ENCODE results near the gene UQCC2.

The UQCC2 gene

GRCh38 chr6:33671744-33672072, 39.8 kb downstream of the UQCC2 start:
- no peak for DNase-seq

DNA sequence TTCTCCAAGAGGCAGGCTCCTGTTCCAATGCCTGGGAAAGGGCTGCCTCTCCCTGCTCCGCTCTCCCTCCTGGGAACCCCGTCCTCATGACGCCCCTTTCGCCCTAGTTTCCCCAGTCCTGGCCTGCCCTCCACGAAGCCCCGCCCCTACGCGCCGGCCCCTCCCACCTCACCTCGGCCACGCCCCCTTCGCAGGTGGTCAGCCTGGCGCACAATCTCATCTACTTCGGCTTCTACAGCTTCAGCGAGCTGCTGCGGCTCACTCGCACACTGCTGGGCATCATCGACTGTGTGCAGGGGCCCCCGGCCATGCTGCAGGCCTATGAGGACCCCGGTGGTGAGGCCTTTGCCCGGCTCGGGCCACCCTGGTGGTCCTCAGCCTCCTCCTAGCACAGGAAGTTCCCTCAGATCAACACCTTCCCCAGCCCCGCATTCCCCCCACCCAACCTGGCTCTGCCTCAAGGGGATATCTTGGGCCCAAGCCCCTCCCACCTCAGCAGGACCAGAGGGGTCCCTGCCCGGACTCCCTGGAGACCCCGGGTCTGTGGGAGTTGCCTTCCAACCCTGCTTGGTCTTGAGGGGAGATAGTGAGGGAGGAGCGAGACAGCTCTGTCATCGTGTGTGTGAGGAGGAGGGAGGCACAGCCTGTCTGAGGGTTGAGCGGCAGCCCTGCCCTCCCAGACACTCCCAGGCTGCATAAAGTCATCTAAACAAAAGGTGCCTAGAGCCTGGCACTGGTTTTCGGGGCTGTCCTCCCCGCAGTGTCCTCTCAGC, 40.3 kb downstream of the UQCC2 start:
- no peak for DNase-seq

GRCh38 chr6:33670086-33670660, 41.3 kb downstream of the UQCC2 start:
- DNase-seq: no peak

DNA sequence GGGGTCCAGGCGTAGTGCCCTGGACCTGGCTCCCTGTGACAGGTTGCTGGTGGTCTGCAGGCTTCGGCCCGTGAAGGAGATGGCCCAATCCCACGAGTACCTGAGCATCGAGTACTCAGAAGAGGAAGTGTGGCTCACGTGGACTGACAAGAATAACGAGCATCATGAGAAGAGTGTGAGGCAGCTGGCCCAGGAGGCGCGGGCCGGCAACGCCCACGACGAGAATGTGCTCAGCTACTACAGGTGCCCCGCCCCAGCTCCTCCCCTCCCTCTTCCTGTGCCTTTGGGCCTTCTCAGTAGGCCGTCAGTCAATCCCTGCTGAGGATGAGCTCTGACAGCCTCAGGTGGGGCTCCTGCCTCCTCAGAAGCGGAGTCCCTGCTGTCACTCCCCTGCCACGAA, 42.6 kb downstream of the UQCC2 start:
- no peak for DNase-seq

DNA sequence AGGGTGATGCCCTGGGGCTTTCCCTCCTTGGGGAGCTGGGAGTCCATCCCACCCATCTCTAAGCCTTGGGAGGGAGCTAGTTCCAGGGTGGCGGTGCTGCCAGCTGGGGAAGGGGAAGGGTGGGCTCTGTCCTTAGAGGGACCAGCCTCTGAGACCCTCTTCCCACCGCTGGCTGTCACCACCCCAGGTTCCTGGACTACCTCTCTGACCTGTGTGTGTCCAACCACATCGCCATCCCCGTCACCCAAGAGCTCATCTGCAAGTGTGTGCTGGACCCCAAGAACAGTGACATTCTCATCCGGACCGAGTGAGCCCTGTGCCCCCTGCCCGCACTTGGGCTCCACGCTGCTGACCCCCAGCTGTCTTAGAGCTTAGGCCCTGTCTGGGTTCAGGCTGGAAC, 43.2 kb downstream of the UQCC2 start:
- no peak for DNase-seq

- DNase-seq: no peak
Measured at GRCh38 chr6:33667776-33668175, 43.7 kb downstream of the UQCC2 start.

- DNase-seq: no peak
Measured at GRCh38 chr6:33667072-33667471, 44.4 kb downstream of the UQCC2 start.

- no peak for DNase-seq
Measured at GRCh38 chr6:33665957-33666356, 45.5 kb downstream of the UQCC2 start.

DNA sequence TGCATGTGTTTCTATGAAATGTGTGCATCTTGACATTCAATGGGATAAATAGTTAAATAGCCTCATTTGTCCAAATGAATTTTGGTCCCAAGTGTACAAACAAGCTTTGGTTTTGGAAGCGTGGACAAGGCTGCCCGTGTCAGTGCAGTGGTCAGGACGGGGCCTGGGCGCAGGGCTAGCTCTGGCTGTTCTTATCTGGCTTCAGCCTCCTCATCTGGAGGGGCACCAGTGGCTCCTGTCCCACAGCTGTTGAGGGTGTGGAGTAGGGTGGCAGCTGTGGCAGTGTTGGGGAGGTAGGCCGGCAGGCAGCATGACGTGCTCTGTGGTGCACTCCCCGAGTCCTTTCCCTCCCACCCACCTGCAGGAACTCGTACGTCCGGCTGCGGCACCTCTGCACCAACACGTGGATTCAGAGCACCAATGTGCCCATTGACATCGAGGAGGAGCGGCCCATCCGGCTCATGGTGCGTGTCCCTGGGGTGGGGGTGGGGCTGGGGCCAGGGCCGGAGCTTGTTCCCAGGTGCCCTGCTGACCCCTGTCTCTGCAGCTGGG, 46.9 kb downstream of the UQCC2 start:
- DNase-seq: no peak

DNA sequence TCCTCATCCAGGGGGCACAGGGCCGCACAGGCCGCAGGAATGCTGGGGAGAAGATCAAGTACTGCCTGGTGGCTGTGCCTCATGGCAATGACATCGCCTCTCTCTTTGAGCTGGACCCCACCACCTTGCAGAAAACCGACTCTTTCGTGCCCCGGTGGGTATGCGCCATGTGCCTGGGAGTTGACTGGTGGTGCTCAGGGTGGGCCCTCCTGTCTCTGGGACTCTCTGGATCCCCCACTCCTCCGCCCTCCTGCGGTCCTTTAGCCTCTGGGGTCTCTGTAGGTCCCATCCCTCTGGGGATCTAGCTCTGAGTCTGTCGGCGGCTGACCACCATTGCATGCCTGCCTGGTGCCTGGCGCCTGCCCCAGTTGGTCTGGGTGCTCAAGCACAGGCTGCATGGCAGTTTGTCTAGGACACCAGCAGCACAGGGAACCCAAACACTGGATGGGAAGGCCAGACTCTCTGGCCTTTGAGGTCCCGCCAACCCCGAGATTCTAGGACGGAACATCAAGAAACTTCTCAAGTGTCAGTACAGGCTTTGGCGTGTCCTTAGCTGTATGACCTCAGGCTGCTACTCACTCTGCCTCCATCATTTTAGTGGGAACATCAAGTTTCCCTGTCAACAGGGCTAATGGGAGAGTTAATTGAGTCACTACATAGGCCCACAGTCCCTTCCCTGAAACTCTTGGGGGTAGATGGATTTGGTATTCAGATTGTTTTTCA, 47.6 kb downstream of the UQCC2 start:
- no peak for DNase-seq

GRCh38 chr6:33663028-33663427, 48.5 kb downstream of the UQCC2 start:
- no peak for DNase-seq

DNA sequence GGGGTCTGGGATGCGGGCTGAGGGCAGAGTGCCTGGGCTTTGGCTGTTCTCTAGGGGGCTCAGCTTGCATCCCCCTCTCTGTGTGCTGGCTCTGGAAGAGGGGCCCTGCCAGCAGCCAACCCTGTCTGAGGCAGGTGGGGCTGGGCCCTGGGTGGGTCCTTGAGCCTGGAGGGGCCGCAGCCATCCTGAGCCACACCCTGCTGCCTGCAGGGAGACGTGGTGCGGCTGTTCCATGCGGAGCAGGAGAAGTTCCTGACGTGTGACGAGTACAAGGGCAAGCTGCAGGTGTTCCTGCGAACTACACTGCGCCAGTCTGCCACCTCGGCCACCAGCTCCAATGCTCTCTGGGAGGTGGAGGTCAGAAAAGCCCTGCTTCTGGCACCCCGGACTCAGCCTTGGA, 49.2 kb downstream of the UQCC2 start:
- no peak for DNase-seq

GRCh38 chr6:33661106-33661838, 50.2 kb downstream of the UQCC2 start:
- no peak for DNase-seq

GRCh38 chr6:33659986-33660385, 51.5 kb downstream of the UQCC2 start:
- no peak for DNase-seq

DNA sequence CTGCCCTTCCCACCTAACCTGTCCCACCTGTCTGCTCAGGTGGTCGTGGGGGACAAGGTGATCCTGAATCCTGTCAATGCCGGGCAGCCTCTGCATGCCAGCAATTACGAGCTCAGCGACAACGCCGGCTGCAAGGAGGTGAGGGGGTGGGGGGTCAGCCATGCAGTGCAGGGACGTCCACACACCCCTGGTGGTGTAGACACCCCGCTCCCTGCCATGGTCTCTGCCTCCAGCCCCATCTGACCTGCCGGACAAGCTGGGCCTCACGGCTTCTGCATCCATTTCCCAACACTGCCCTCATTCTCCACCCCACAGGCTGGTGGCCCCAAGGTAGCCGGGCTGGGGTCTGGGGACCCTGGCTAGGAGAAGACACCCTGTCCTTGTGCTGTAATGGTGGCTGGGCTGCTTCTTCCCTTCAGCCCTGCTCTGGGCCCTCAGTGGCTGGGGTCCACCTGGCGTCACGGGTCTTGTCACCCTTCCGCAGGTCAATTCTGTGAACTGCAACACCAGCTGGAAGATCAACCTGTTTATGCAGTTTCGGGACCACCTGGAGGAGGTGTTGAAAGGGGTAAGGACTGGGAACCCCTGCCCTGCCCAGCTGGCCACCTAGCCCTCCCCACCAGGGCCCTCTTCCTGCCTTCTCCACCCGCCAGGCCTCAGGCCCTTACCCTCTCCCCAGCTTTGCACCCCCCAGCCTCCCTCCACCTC, 52.4 kb downstream of the UQCC2 start:
- DNase-seq: no peak

DNA sequence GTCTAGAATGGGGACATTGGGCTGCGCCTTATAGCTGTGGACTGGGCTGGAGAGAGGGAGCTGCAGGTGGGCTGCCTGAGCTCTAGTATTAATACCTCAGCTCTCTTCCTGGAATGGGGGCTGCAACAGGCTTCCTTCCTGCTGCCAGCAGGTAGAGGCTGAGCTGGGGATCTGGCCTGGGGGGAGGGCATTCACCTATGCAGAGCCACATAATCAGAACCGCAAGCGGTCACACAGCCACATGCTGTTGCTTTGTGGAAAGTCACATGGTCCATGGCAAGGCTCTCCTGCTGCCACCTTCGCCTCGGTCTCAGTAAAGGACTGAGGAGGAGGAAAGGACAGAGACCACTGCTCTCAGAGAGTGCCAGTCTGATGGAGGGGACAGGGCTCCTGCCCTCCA, 54.7 kb downstream of the UQCC2 start:
- no peak for DNase-seq

DNA sequence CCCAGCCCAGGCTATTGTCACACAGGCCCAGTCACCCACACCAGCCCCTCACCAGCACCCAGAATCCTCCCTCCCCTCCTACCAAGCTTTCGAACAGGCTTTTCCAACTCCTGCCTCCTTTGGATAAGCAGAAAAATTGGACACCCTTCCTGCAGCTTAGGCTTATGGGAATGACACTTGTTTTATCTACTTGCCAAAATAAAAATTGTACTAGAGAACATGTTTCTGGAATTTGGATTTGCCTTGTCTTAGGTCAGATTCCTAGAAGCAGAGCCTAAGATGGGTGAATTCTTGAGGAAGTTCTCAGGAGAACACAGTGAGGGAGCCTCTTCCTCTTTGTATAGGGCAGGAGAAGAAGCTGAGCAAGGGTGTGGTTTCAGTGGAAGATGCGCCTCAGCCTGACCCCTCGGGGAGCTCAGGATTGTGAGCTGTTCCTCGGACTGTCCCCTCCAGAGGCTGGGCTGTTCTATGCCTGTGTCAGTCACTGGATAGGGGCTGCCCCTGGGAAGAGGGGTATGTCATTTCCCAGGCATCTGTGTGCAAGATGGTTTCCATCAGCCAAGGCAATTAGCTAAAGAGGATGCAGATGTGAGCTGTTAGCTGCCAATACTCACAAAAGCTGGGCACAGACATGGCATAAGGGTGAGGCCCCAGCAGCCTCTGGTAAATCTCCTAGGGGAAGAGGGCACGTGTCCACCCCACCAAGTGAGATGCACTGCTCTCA, 56.5 kb downstream of the UQCC2 start:
- DNase-seq: no peak

- no peak for DNase-seq
Measured at GRCh38 chr6:33652002-33652401, 59.5 kb downstream of the UQCC2 start.

GRCh38 chr6:33651403-33651802, 60.1 kb downstream of the UQCC2 start:
- DNase-seq: no peak
